Dermis blood vessel endothelial cell (primary cell): Measurements from ENCODE around the gene CRHBP. TPM values are rescaled to one million over a fixed set of nuclear protein-coding genes. Genes with fewer than 3 reads are reported as not detected.
"Not testable (repeated sequence)": the region's sequence is repeated elsewhere in the genome, so short reads cannot be mapped to it uniquely, and the experiment has no call there.

Source experiments
- DNase-seq: peaks from one replicate; pipeline ENCODE4 v3.0.0; 2010
- total RNA-seq: library from RNA; depleted of rRNA; stranded (reverse); fragments of >200 nt; gene quantifications from 2 replicates; pipeline ENCODE4 v1.2.3, GENCODE V29; 2014

Gene CRHBP
- total RNA-seq, 1 donor from 2014 or later: 0.17 TPM

GRCh38 chr5:76960004-76960625, 7.3 kb downstream of the CRHBP start:
- no peak for DNase-seq

- DNase-seq: no peak
Observed at GRCh38 chr5:76964060-76964459, 11.2 kb downstream of the CRHBP start.

GRCh38 chr5:76971511-76971910, 18.7 kb downstream of the CRHBP start:
- no peak for DNase-seq

GRCh38 chr5:76972689-76973088, 19.8 kb downstream of the CRHBP start:
- no peak for DNase-seq

GRCh38 chr5:76974785-76975184, 21.9 kb downstream of the CRHBP start:
- DNase-seq: no peak

- no peak for DNase-seq
Observed at GRCh38 chr5:76978869-76979268, 26.0 kb downstream of the CRHBP start.

GRCh38 chr5:76980518-76981144, 27.8 kb downstream of the CRHBP start:
- DNase-seq: no peak

GRCh38 chr5:76982450-76982849, 29.6 kb downstream of the CRHBP start:
- no peak for DNase-seq

- no peak for DNase-seq
Observed at GRCh38 chr5:76983468-76983867, 30.6 kb downstream of the CRHBP start.

GRCh38 chr5:76986825-76987526, 34.1 kb downstream of the CRHBP start:
- no peak for DNase-seq

- DNase-seq: no peak
Observed at GRCh38 chr5:76990899-76991459, 38.1 kb downstream of the CRHBP start.

GRCh38 chr5:76993436-76993835, 40.6 kb downstream of the CRHBP start:
- not testable (repeated sequence) for DNase-seq

GRCh38 chr5:76994337-76994736, 41.5 kb downstream of the CRHBP start:
- no peak for DNase-seq

- not testable (repeated sequence) for DNase-seq
Observed at GRCh38 chr5:76998251-76998650, 45.4 kb downstream of the CRHBP start.

- no peak for DNase-seq
Observed at GRCh38 chr5:76999451-76999850, 46.6 kb downstream of the CRHBP start.

- no peak for DNase-seq
Observed at GRCh38 chr5:77003246-77003645, 50.4 kb downstream of the CRHBP start.

GRCh38 chr5:77006124-77006523, 53.3 kb downstream of the CRHBP start:
- no peak for DNase-seq

GRCh38 chr5:77008413-77008812, 55.6 kb downstream of the CRHBP start:
- no peak for DNase-seq

GRCh38 chr5:77010243-77010642, 57.4 kb downstream of the CRHBP start:
- DNase-seq: no peak

- no peak for DNase-seq
Observed at GRCh38 chr5:77011498-77011897, 58.7 kb downstream of the CRHBP start.

GRCh38 chr5:77012601-77013000, 59.8 kb downstream of the CRHBP start:
- DNase-seq: no peak

- peak; percentile 76 for DNase-seq
Observed at GRCh38 chr5:77015938-77016569, 63.2 kb downstream of the CRHBP start.

- no peak for DNase-seq
Observed at GRCh38 chr5:77016962-77017361, 64.1 kb downstream of the CRHBP start.
